HepG2 (cell line): ENCODE results near the gene ST14. TPM values are rescaled to one million over a fixed set of nuclear protein-coding genes. Genes with fewer than 3 reads are reported as not detected.
A peak's percentile ranks its signal among the peaks of the same experiment; 100 is the strongest.

ENCODE experiments used
- ATAC-seq: fragments of 200-7000 bp; cut with Tn5 transposase; 3 replicates; pipeline ENCODE4 v1.9.1; 2020; ENCODE audit warnings: mild to moderate bottlenecking, moderate library complexity
- BruUV-seq: library from RNA; stranded (reverse); fragments of 400-500 nt; replicated peaks from 2 replicates; lab custom pipeline; 2021; lab: Mats Ljungman, UMichigan
- CTCF ChIA-PET: fragments of 300-600 bp; formaldehyde crosslinking; extraction: SDS; loops from one replicate; lab custom pipeline; 2021; ENCODE audit warnings: low total read pairs, inconsistent platforms, low intra/inter-chr PET ratio; lab: Yijun Ruan, JAX
- POLR2A ChIA-PET: fragments of 350-600 bp; sonication (Branson Sonifier 250); formaldehyde crosslinking; loops from one replicate; lab custom pipeline; 2020; ENCODE audit warnings: antibody characterized with exemption, inconsistent platforms; lab: Yijun Ruan, JAX
- DNase-seq: peaks from one replicate; pipeline ENCODE4 v3.0.0-alpha.2; 2015; ENCODE audit warnings: low spot score
- FAIRE-seq: peaks from 3 replicates; lab custom pipeline; 2011; peaks lifted over from hg19 to GRCh38; lab: Jason Lieb, UNC
- H2AFZ ChIP-seq: one replicate; pipeline ENCODE4 v1.6.1; 2011; ENCODE audit warnings: low read length, inconsistent platforms
- H3K27ac ChIP-seq: fragments of 300-600 bp; 3 replicates; pipeline ENCODE4 v1.8.0; 2011; ENCODE audit warnings: mixed run types, mild to moderate bottlenecking, mixed read lengths, low read length, inconsistent platforms; ENCODE audit not compliant: insufficient read depth; ENCODE audit errors: extremely low read length
- H3K27me3 ChIP-seq, 2 experiments: fragments of 200-600 bp in 1 of 2; 2 replicates in 1 of 2; 3 replicates in 1 of 2; pipeline versions ENCODE4 v1.6.0 to v1.8.0; 2011; ENCODE audit warnings: low read length in 2 of 2, mild to moderate bottlenecking in 2 of 2, moderate library complexity in 2 of 2, inconsistent platforms in 1 of 2; ENCODE audit not compliant: insufficient read depth in 2 of 2, control insufficient read depth in 1 of 2
- H3K36me3 ChIP-seq, 2 experiments: fragments of 200-600 bp in 1 of 2; replicated peaks in 1 of 2; 2 replicates in 1 of 2; 3 replicates in 1 of 2; pipeline versions ENCODE4 v1.5.1 to v1.8.0; 2011; ENCODE audit warnings: low read length in 2 of 2, inconsistent platforms in 1 of 2; ENCODE audit not compliant: insufficient read depth in 2 of 2, control insufficient read depth in 1 of 2
- H3K4me1 ChIP-seq: 2 replicates; pipeline ENCODE4 v1.5.1; 2012; ENCODE audit warnings: low read length, inconsistent platforms; ENCODE audit not compliant: insufficient read depth
- H3K4me2 ChIP-seq: 2 replicates; pipeline ENCODE4 v1.6.0; 2011; ENCODE audit warnings: low read depth, low read length, inconsistent platforms
- H3K4me3 ChIP-seq, 3 experiments: fragments of 200-600 bp in 1 of 3; sonication (generic), shearing (Covaris generic) in 1 of 3; replicated peaks in 1 of 3; 2 replicates each; pipeline ENCODE4 v1.5.1; 2011 to 2016; ENCODE audit warnings: low read length in 3 of 3, inconsistent platforms in 2 of 3, low read depth in 2 of 3, mild to moderate bottlenecking in 2 of 3, control low read depth in 1 of 3, mixed read lengths in 1 of 3; ENCODE audit not compliant: insufficient read depth in 1 of 3
- H3K79me2 ChIP-seq: one replicate; pipeline ENCODE4 v1.6.1; 2011; ENCODE audit warnings: low read length, inconsistent platforms; ENCODE audit not compliant: insufficient read depth
- H3K9ac ChIP-seq: 2 replicates; pipeline ENCODE4 v1.6.0; 2011; ENCODE audit warnings: mild to moderate bottlenecking, low read depth, low read length, inconsistent platforms; ENCODE audit not compliant: insufficient read depth
- H3K9me3 ChIP-seq: 2 replicates; pipeline ENCODE4 v1.5.1; 2012; ENCODE audit warnings: mild to moderate bottlenecking, low read length
- H4K20me1 ChIP-seq: 2 replicates; pipeline ENCODE4 v1.6.0; 2011; ENCODE audit warnings: inconsistent platforms, mild to moderate bottlenecking, low read length, moderate library complexity; ENCODE audit not compliant: insufficient read depth
- DZIP1 ChIP-seq: sonication (generic); formaldehyde crosslinking; IDR thresholded peaks from 2 replicates; pipeline ENCODE4 v1.5.0; 2020; ENCODE audit warnings: mild to moderate bottlenecking, missing genetic modification reagents
- FOXC1 ChIP-seq: sonication (generic); formaldehyde crosslinking; IDR thresholded peaks from 2 replicates; pipeline ENCODE4 v1.8.0; 2022; ENCODE audit warnings: mild to moderate bottlenecking, missing genetic modification reagents, borderline replicate concordance
- FOXM1 ChIP-seq: sonication (generic); formaldehyde crosslinking; IDR thresholded peaks from 2 replicates; pipeline ENCODE4 v1.5.0; 2020; ENCODE audit warnings: missing genetic modification reagents
- HDAC2 ChIP-seq: sonication (generic); formaldehyde crosslinking; IDR thresholded peaks from 2 replicates; pipeline ENCODE4 v1.4.0; 2020; ENCODE audit warnings: missing genetic modification reagents
- HNRNPL ChIP-seq: fragments of 200-400 bp; formaldehyde crosslinking; IDR thresholded peaks from 2 replicates; pipeline ENCODE4 v1.6.1; 2017; ENCODE audit warnings: mild to moderate bottlenecking, low read depth, low read length
- NCOA2 ChIP-seq: sonication (generic); formaldehyde crosslinking; IDR thresholded peaks from 2 replicates; pipeline ENCODE4 v1.8.0; 2022; ENCODE audit warnings: inconsistent platforms
- NCOR1 ChIP-seq: fragments of 200-600 bp; sonication (generic); IDR thresholded peaks from 2 replicates; pipeline ENCODE4 v1.7.0; 2017; ENCODE audit warnings: antibody characterized with exemption, low read length, borderline replicate concordance
- NKX3-1 ChIP-seq: sonication (generic); formaldehyde crosslinking; IDR thresholded peaks from 2 replicates; pipeline ENCODE4 v1.5.0; 2020; ENCODE audit warnings: missing genetic modification reagents
- TFDP1 ChIP-seq: IDR thresholded peaks from 2 replicates; pipeline ENCODE4 v1.6.1; 2016; ENCODE audit warnings: missing compliant biosample characterization, missing genetic modification reagents, borderline replicate concordance
- ZFP41 ChIP-seq: sonication (generic); formaldehyde crosslinking; IDR thresholded peaks from 2 replicates; pipeline ENCODE4 v1.4.0; 2020; ENCODE audit warnings: mild to moderate bottlenecking, missing genetic modification reagents, borderline replicate concordance
- ZMAT3 ChIP-seq: sonication (generic); formaldehyde crosslinking; conservative IDR thresholded peaks from 2 replicates; pipeline ENCODE4 v1.7.0; 2021; ENCODE audit warnings: missing genetic modification reagents
- ZNF431 ChIP-seq: sonication (generic); formaldehyde crosslinking; IDR thresholded peaks from 2 replicates; pipeline ENCODE4 v1.9.0; 2022; ENCODE audit warnings: missing genetic modification reagents, low read depth, mild to moderate bottlenecking, borderline replicate concordance
- ZNF83 ChIP-seq: sonication (generic); formaldehyde crosslinking; IDR thresholded peaks from 2 replicates; pipeline ENCODE4 v1.4.0; 2020; ENCODE audit warnings: missing genetic modification reagents, mild to moderate bottlenecking, borderline replicate concordance
- WGBS: methylation state at CpG from one replicate; pipeline ENCODE4 v1.1.6; 2017; ENCODE audit warnings: low lambda C conversion rate; 5-methylcytosine and 5-hydroxymethylcytosine counted together
- in situ Hi-C: cut with HindIII; loops from 2 replicates; pipeline ENCODE4 v1.10.0; 2017; ENCODE audit warnings: low pct_unique_long_range_greater_than_20kb; ENCODE audit not compliant: extremely low pct_ligation_motif_present
- intact Hi-C: fragments of 100-400 bp; cut with micrococcal nuclease; formaldehyde crosslinking; loops from one replicate; pipeline ENCODE4 v1.10.0; 2022; ENCODE audit not compliant: unreplicated experiment
- polyA plus RNA-seq, 8 experiments: library from polyadenylated mRNA; depleted of rRNA in 3 of 8; stranded (reverse) in 7 of 8; unstranded in 1 of 8; fragments of >200 nt; fragmentation: Illumina TruSeq in 4 of 8; extraction: Trizol in 4 of 8; gene quantifications; 2 replicates each; pipeline versions ENCODE4 v1.2.1 to v1.2.3, GENCODE V29; 2011 to 2016; ENCODE audit warnings: low read depth in 4 of 8, missing spikeins in 1 of 8, mixed read lengths in 1 of 8; ENCODE audit not compliant: insufficient read depth in 1 of 8
- total RNA-seq, 5 experiments: library from RNA; depleted of rRNA; stranded (reverse); fragments of >200 nt; fragmentation: Illumina TruSeq; extraction: Trizol; gene quantifications; 2 replicates each; pipeline ENCODE4 v1.2.3, GENCODE V29; 2016; ENCODE audit warnings: low read depth in 1 of 5
- TF ChIP-seq, protein P1 (sequence below): sonication (generic); formaldehyde crosslinking; IDR thresholded peaks from 2 replicates; pipeline ENCODE4 v1.8.0; 2022; ENCODE audit warnings: missing genetic modification reagents, mild to moderate bottlenecking, borderline replicate concordance

ST14 gene
- total and polyA plus RNA-seq, 2 of the 13 experiments (the other 11 are each of a cell fraction or from before 2014, with no cell fraction given), result 0.88 to 1.4 TPM

DNA sequence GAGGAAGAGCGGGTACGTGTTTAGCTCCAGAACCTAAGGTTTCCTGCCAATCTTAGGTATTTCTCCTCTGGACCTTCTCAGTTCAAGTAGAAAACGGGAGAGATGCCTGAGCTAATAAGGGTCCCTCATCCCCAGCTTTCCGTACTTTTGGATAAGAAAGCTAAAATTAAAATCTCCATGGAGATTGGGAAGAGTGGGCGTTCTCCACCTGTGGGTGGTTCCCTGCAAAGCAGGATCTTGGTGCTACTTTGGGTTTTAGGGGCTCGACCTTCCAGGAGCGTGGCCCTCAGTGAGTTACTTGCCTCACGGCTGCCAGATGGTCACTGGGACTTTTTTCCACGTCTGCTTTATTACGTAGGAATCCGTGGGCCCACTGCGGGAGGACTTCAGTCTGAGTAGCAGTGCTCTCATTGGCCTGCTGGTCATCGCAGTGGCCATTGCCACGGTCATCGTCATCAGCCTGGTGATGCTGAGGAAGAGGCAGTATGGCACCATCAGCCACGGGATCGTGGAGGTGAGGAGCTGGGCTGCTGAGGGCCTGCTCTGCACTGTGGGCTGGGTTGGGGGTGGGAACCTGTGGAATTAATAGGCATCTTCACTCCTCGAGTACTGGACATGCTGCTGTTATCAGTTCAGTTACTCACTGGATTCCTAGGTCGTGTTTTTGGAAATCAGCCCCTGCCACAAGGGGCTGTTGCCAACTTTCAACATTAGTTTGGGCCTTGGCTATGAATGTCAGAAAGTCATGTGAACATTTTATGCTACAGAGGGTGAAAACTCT is 17.8 kb upstream of the ST14 start:
- Histone ChIP-seq H3K4me2 (no peak overlapping the region), H3K4me1 (peaks cover 57% of the 10 kb centered on the region), H3K4me3 (no peak overlapping the region), H3K79me2 (peaks cover 4% of the 10 kb centered on the region), H3K9me3 (no peaks in the 10 kb centered on the region), H3K27ac (peak overlapping the region; percentile 6), H3K36me3 (peaks cover 21 to 56% of the 10 kb centered on the region in 2 experiments), H3K9ac (no peak overlapping the region), H4K20me1 (no peaks in the 10 kb centered on the region), H3K27me3 (no peaks in the 10 kb centered on the region), H2AFZ (no peak overlapping the region)
- ChIA-PET POLR2A (no interaction called here), CTCF (no interaction called here)
- WGBS, result 88% methylated on average over 15 of the region's 19 CpGs
- in situ Hi-C loops (loop anchor here (25.0 kb wide), 1 partner anchor 354 kb away; no protein-coding TSS in a partner anchor), intact Hi-C loops (no loop called here)
- no peak for FAIRE-seq
- no peak for DNase-seq
- TF ChIP-seq ZFP41 (CRISPR knock-in tag) (no peak), ZMAT3 (CRISPR knock-in tag) (no peak), TFDP1 (no peak), NCOR1 (no peak), FOXM1 (CRISPR knock-in tag) (no peak), FOXC1 (no peak), DZIP1 (CRISPR knock-in tag) (no peak), ZNF431 (no peak), ZNF83 (CRISPR knock-in tag) (no peak), HDAC2 (CRISPR knock-in tag) (no peak), HNRNPL (no peak), NCOA2 (no peak), NKX3-1 (no peak)
- TF ChIP-seq, protein P1, sequence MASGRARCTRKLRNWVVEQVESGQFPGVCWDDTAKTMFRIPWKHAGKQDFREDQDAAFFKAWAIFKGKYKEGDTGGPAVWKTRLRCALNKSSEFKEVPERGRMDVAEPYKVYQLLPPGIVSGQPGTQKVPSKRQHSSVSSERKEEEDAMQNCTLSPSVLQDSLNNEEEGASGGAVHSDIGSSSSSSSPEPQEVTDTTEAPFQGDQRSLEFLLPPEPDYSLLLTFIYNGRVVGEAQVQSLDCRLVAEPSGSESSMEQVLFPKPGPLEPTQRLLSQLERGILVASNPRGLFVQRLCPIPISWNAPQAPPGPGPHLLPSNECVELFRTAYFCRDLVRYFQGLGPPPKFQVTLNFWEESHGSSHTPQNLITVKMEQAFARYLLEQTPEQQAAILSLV (CRISPR knock-in tag), result no peak
- no peak for ATAC-seq
- no TSS peak for BruUV-seq
